NCI-H226 (cell line): ENCODE results near the gene GDPD3.
"Not testable (repeated sequence)": the region's sequence is repeated elsewhere in the genome, so short reads cannot be mapped to it uniquely, and the experiment has no call there.

Experiments
- DNase-seq: peaks from one replicate; pipeline ENCODE4 v3.0.0-alpha.2; 2015

GDPD3 gene, protein sequence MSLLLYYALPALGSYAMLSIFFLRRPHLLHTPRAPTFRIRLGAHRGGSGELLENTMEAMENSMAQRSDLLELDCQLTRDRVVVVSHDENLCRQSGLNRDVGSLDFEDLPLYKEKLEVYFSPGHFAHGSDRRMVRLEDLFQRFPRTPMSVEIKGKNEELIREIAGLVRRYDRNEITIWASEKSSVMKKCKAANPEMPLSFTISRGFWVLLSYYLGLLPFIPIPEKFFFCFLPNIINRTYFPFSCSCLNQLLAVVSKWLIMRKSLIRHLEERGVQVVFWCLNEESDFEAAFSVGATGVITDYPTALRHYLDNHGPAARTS

GRCh38 chr16:30113031-30113710, at the start of gene GDPD3:
Gene GDPD3, minus strand, starts transcription at chr16:30113537. Its CDS starts 59 bp downstream, at chr16:30113478.
- peak; percentile 30 for DNase-seq

DNA sequence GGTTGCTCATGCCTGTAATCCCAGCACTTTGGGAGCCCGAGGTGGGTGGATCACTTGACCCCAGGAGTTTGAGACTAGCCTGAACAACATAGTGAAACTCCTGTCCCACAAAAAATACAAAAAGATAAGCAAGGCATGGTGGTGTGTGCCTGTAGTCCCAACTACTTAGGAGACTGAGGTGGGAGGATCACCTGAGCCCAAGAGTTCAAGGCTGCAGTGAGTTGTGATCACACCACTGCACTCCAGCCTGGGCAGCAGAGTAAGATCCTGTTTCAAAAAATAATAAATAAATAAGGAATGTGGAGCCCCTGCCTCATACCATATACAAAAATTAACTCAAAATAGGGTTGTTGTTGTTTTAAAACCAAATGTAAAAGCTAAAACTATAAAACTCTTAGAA, 43.9 kb upstream of the GDPD3 start:
- DNase-seq, result no peak

DNA sequence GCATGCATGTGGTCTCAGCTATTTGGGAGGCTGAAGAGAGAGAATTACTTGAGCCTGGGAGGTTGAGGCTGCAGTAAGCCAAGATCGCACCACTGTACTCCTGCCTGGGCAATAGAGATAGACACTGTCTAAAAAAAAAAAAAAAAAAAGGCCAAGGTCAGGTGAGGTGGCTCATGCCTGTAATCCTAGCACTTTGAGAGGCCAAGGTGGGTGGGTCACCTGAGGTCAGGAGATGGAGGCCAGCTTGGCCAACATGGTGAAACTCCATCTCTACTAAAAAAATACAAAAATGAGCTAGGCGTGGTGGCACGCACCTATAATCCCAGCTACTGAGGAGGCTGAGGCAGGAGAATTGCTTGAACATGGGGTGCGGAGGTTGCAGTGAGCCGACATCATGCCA, 41.9 kb upstream of the GDPD3 start:
- DNase-seq, result no peak

DNA sequence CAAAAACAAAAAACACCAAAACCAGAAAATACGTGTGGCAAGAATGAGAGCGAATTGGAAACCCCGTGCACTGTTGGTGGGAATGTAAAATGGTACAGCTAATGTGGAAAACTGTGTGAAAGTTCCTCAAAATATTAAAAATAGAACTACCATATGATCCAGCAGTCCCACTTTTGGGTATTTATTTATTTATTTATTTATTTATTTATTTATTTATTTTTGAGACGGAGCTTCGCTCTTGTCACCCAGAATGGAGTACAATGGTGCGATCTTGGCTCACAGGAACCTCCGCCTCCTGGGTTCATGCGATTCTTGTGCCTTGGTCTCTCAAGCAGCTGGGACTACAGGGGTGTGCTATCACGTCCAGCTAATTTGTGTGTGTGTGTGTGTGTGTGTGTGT, 39.2 kb upstream of the GDPD3 start:
- DNase-seq, result no peak

GRCh38 chr16:30151091-30151490, 37.8 kb upstream of the GDPD3 start:
- no peak for DNase-seq

DNA sequence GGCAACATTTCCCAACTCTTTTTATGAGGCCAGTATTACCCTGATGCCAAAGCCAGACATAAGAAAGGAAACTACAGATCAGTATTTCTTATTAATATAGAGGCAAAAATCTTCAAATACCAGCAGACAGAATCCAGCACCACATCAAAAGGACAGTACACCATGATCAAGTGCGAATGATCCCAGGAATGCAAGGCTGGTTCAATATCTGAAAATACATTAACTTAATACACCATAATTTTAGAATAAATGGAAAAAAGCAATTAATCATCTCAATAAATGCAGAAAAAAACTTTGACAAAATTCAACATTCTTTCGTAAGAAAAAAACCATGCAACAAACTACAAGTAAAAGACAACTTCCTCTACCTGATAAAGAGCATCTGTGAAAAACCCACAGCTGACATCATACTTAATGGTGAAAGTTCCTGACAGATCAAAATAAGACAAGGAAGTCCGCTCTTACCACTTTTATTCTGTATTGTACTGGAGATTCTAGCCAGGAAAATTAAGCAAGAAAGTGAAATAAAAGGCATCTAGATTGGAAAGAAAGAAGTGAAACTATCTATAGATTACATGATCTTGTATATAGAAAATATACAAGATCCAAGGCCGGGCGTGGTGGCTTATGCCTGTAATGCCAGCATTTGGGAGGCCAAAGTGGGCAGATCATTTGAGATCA, 36.1 kb upstream of the GDPD3 start:
- DNase-seq, result no peak

GRCh38 chr16:30147843-30148510, 34.6 kb upstream of the GDPD3 start:
- DNase-seq, result no peak

GRCh38 chr16:30145657-30146056, 32.3 kb upstream of the GDPD3 start:
- DNase-seq, result no peak

- DNase-seq, result no peak
These were observed 31.6 kb upstream of the GDPD3 start for GRCh38 chr16:30144917-30145316.

GRCh38 chr16:30144017-30144416, 30.7 kb upstream of the GDPD3 start:
- DNase-seq, result no peak

DNA sequence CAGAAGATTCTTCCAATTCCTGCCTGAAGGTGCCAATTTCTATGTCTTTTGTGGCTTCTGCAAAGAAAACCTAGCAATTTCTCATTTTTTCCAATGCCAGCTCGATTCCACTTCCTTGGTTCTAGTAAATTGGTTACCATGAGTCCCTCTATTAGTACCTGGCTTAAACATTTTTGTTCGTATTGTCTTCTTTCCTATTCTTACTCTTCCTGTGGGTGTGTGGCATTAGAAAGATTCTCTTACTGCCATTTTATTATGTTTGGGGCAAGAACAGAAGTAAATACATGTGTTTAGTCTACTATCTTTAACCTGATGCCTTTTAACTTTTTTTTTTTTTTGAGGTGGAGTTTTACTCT, 30.0 kb upstream of the GDPD3 start:
- no peak for DNase-seq

- DNase-seq, result no peak
These were observed 29.5 kb upstream of the GDPD3 start for GRCh38 chr16:30142672-30143346.

DNA sequence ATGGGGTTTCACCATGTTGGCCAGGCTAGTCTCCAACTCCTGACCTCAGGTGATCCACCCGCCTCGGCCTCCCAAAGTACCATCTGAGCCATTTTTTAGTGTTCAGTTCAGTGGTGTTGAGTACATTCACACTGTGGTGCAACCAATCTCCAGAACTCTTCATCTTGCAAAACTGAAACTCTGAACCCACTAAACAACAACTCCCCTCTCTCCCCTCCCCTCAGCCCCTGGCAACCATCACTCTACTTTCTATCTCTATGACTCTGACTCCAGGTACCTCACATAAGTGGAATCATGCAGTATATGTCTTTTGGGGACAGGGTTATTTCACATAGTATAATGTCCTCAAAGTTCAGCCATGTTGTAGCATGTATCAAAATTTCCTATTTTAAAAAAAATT, 28.4 kb upstream of the GDPD3 start:
- no peak for DNase-seq

- DNase-seq, result no peak
These were observed 26.5 kb upstream of the GDPD3 start for GRCh38 chr16:30139583-30140481.

DNA sequence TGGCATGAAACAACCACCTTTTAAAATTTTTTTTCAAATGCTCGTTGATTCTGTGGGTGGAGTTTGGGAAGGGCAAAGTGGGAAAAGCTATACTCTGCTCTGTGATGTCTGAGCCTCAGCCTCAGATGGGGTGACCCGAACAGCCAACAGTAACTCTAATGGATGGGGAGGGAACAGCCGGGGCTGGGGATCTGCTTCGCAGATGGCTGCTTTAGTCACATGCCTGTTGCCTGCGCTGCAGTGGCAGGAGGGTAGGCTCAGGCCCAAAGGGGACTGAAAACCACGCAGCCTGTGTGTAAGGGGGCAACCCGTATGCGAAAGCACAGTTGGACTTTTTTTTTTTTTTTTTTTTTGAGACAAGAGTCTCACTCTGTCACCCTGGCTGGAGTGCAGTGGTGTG, 24.6 kb upstream of the GDPD3 start:
- DNase-seq, result no peak

DNA sequence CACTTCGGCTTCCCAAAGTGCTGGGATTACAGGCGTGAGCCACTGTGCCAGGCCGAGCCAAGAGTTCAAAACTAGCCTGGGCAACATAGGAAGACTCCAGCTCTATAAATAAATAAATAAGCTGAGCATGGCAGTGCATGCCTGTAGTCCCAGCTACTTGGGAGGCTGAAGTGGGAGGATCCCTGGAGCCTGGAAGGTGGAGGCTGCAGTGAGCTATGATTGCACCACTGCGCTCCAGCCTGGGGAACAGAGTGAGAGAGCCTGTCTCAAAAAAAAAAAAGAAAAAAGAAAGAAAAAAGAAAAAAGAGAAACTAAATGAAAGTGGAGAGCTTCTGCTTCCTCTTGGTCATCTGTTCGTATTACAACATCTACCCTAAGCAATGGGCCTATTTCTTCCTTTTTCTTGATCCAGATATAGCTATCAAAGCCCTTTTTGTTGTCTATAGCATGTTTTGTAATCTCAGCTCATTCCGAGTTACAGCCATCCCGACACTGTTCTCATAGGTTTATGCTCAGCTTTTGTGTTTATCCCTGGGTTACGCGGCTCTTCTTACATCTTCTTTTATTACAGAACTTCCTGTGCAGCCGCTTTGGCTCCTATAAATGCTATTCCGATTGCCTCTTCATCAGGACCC, 23.8 kb upstream of the GDPD3 start:
- DNase-seq, result no peak

GRCh38 chr16:30132591-30132990, 19.3 kb upstream of the GDPD3 start:
- no peak for DNase-seq

GRCh38 chr16:30131869-30132475, 18.6 kb upstream of the GDPD3 start:
- DNase-seq, result no peak

DNA sequence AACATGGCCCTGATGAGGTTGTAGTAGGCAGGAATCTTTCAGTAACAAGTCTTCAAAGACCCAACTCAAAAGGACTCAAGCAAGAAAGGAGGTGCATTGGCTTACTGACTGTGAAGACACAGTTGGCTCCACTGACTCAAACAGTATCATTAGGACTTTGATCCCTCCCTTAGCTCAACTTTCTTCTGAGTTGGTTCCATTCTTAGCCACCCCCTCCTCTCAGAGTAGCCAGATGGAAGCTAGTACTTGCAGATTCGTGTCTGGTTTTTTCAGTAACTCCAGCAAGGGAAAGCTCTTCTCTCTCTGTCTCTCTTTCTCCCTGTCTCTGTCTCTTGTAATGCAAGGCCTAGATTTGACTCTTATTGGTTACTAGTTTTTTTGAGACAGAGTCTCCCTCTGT, 14.7 kb upstream of the GDPD3 start:
- no peak for DNase-seq

- DNase-seq, result not testable (repeated sequence)
These were observed 12.4 kb upstream of the GDPD3 start for GRCh38 chr16:30125690-30126089.

- no peak for DNase-seq
These were observed 11.6 kb upstream of the GDPD3 start for GRCh38 chr16:30124985-30125379.
